Stimulated activated naive CD4-positive, alpha-beta T cell (primary cell): ENCODE results near the gene ERH.
"Not testable (repeated sequence)": the region's sequence is repeated elsewhere in the genome, so short reads cannot be mapped to it uniquely, and the experiment has no call there.

Experiments used
- DNase-seq, 6 experiments: peaks; one replicate each; lab custom pipeline; 2025; lab: John Stamatoyannopoulos, UW

Gene ERH

DNA sequence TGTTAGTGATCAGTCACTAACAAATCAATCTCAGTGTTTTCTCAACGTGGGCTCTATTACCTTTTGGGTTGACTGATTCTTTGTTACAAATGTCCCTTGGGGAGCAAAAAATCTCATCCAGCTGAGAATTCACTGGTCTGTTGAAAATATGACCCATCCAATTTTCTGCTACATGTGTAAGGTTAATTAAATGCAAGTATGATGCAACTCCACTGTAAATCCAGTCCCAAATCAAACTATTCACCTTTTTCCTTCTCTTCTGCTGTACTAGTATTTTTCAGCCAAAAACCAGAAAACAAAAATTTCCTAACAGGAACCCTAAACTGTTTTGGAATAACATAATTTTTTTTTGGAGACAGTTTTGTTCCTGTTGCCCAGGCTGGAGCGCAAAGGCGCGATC lies 2.2 kb downstream of the ERH start:
- DNase-seq: no peak

DNA sequence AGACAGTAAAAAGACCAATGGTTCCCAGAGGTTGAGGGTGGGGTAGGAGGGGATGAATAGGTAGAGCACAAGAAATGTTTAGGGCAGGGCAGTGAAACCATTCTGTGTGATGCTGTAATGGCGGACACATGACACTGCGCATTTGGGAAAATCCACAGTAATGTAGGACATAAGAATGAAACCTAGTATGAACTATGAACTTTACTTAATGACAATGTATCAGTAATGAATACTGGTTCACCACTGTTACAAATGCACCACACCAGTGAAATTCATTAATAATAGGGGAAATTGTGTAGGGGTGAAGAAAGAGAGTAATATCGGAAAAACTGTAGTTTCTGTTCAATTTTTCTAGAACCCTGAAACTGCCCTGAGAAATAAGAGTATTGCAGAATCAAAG lies 5.6 kb downstream of the ERH start:
- DNase-seq: no peak

DNA sequence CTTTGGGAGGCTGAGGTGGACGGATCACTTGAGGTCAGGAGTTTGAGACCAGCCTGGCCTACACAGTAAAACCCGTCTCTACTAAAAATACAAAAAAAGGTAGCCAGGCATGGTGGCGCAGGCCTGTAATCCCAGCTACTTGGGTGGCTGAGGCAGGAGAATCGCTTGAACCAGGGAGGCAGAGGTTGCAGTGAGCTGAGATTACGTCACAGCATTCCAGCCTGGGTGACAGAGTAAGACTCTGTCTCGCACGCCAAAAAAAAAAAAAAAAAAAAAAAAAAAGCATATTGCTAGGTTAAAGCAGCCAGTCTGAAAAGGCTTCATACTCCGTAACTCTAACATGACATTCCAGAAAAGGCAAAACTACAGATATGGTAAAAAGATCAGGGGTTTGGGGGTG lies 6.7 kb downstream of the ERH start:
- not testable (repeated sequence) for DNase-seq

DNA sequence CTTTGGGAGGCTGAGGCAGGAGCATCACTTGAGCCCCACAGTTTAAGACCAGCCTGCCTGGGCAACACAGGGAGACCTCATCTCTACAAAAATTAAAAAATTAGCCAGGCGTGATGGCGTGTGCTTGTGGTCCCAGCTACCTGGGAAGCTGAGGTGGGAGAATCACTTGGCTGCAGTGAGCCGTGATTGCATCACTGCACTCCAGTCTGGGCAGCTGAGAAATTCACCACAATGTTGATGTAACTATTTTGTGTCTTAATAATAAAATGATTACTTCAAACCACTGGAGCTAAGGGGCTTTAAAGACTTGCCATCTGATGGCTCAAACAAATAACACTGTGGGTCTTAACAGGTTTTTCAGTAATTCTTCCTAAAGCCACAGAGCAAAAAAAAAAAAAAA lies 10.8 kb downstream of the ERH start:
- no peak for DNase-seq

DNA sequence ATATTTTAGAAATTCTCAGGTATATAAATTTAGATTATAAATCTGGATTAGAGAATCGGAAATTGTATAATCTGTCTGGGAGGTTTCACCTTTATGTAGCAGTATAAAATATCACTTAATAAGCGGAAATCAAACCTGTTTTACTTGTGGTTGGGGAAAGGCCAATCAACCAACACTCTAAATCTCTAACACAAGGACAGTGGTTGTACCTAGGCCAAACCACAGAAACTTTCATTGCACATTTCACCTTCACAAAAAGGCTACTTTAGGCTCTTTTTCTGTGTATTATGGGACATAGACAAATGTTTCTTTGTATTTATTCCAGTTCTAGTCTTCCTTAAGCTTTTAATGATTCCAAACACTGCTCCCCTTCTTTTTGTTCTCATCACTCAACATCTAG lies 19.8 kb downstream of the ERH start:
- DNase-seq: no peak

DNA sequence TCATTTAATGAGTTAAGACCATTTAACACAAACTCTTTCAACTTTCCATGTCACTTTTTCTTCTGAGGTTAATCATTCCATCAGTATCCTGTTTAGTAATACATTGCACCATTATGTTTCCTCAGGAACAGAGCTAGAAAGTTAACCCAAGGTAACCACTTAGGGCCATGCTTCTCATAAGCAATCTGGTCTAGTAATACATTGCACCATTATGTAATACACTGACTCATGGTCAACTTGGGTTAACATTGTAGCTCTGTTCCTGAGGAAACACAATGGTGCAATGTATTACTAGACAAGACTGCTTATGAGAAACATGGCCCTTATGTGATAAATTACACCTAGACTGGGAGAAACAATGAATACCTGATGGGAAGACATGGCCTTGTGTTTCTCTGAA lies 21.7 kb downstream of the ERH start:
- no peak for DNase-seq

DNA sequence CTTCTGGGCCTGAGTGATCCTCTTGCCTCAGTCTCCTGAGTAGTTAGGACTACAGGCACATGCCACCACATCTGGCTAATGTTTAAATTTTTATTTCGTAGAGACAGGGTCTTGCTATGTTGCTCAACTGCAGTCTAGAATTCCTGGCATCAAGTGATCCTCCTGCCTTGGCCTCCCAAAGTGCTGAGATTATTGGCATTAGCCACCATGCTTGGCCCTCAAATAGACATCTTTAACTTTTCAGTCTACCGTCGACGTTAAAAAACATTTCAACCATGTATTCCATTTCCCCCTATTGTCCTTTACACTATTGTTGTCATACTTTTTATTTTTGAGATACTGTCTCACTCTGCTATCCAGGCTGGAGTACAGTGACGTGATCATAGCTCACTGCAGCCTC lies 22.4 kb downstream of the ERH start:
- no peak for DNase-seq

DNA sequence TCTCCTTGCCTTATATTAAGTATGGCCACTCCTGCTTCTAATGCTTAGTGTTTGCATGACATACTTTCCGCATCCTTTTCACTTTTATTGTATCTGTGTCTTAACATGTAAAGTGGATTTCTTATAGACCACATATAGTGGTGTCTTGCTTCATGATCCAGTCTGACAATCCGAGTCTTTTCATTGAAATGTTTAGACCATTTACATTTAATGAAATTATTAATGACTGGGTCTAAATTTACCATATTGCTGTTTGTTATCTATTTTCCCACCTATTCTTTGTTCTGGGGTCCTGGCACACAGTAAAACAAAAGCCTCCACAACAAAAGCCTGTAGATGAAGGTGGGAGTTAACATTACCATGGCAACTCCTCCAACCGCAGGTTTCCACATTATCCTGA lies 22.9 kb downstream of the ERH start:
- no peak for DNase-seq

DNA sequence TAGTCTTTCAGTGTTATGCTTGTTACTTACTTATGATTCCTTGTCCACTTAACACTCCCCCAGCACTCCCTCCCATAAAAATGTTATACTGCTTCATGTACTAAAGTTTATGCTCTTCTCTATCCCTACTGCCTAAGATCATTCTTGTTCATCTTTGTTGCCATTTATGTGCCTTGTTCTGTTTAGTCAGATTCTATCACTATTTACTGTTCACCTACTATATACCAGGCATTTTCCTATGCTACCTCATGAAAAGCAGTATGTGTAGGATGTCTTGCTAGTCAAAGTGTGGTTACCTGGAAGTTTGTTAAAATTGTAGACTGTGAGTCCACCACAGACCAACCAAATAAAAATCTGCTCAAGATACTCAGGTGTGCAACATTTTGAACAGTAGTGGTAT lies 23.9 kb downstream of the ERH start:
- no peak for DNase-seq

DNA sequence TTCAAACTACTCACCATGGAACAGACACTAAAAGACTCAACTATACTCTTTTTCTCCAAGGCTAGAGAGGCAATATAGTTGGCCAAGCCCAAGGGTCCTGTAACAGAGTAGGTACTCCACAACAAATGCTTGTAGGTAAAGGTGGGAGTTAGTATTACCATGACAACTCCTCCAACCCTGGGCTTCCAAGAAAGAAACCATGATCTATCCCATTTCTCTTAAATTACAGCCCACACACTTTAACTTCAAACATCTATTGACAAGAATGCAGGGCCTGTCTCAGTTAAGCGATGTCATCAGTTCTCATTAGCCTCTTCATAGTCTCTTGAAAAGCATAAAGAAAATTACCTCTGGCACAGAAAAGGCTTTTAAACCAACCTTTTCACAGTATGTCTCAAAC lies 25.0 kb downstream of the ERH start:
- no peak for DNase-seq

DNA sequence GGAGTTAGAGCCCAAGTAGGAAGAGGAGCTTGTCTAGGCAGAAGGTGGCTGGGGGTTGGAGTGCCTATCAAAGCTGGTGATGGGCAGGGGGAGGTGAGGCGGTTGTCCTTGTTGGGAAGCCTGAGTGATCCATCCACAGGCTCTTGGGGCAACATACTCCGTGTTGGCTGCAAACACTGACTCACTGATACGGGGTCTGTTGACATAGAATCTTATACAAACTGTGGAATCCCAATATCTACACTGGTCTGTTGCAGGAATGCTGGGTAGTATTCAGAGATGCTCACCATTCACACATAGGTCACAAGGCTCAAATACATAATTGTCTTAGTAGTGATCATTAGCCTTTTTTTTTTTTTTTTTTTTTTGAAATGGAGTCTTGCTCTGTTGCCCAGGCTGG lies 26.0 kb downstream of the ERH start:
- DNase-seq: no peak

DNA sequence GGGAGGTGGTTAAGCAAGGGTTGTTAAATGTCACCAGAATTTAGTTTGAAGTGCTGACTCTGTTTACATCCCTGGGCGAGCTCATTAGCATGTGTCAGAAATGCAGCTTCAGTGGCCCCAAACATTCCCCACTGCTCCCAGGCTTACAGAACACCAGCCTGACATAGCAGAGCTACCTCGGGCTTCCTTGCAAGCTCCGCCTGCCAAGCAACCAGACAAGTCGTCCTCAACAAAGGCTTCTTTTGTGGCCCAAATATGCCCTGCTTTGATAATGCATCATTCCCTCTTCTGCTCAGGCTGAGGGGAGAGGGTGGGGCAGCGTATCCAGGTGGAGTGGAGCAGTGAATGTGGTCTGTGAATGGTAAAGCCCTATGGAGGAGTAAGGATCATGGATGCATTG lies 28.0 kb downstream of the ERH start:
- no peak for DNase-seq

DNA sequence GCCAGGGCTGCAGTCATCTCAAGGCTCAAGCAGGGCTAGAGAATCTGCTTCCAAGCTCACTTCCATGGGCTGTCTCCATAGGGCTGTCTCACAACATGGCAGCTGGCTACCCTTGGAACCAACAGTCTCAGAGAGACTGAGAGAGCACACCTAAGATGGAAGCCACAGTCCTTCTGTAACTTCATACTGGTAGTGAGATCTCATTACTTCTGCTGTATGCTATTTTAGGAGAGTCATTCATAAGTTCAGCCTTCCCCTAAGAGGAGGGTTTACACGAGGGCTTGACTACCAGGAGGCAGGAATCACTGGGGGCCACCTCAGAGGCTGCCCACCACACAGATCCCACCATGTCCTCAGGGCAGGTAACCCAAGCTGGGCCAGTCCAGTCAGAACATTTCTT lies 29.7 kb downstream of the ERH start:
- no peak for DNase-seq

DNA sequence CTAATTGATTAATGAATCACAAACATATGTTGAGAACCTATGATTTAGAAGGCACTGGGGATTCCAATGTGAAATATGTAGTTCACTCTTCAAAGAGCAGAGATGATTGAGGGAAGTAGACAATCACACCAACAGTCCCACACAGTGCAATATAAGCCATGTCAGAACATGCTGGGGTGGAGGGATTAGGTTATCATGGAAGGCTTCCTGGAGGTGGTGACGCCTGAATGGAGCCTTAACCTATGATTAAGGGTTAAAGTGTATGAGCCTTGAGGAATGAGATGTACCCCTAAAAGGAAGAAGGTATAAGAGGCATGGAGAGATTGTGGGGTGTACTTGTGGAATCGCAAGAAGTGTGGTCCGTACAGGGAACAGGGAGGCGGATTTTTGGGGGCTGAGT lies 31.3 kb downstream of the ERH start:
- no peak for DNase-seq

DNA sequence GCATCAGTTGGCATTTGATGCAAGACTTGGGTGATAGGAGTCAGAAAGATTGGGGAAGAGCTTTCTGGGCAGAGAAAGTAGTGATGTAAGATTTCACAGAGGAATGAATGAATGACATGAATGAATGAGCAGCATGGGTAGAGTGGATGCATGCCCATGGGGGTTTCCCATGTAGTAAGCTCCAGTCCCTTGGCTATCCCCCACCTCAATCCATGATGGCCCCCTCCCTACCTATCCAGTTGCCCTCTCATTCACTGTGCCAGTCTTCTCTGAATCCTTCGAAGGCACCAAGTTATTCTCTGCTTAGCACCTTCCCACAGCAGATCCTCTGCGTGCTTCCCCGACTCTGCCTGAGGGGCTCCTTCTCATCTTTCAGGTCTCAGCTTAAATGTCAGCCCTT lies 32.0 kb downstream of the ERH start:
- DNase-seq: no peak

DNA sequence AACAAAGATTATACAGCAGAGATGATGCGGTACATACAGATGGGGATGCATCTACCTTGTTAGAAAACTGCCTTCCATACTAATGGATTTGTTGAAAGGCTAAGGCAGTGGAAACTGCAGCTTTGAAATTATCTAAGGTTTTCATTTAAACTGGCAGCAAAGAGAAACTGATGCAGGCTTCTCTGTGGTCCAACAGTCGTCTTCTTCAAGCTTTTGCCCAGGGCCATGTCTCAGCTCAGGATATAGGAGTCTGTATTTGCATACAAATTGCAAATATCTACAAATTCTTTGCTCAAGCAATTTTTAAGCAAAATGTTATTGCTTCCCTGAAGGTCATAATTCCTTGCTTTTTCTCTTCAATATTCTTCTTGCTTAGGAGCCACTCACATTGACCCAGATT lies 33.7 kb downstream of the ERH start:
- no peak for DNase-seq

DNA sequence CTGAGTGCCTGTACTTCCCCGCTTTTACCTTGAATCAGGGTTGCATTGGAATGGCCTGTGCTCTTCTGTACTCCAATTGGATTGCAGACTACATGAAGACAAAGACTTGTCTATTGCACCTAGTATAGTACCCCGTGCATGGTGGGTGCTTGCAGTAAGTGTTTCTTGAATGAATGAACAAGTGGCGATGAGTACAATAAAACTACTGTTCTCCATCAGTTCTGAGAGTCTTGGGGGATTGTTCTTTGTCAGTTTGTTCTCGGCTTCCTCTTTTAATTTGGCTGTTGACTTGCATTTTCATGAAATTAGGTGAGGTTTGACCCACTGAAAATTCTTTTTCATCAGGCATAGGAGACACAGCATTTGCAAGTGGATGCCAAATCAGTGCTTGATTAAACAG lies 34.1 kb downstream of the ERH start:
- no peak for DNase-seq

DNA sequence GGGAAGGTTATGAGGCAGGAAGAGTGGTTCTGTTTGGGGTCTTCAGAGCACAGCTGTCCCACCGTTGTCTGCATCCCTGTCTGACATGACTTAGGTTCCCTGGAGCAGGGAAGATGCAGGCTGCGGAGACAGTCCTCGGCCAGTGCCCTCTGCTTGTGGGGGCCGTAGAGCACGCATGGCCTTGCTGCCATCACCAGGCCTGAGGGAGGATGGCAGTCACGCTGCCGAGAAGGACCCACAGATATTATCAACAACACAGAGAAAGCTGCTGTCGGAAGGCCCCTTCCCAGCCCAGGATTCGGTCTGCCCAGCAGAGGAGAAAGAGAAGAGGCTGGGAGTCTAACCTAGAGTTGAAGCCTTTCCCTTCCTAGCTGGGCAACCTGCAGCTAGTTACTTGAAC lies 35.0 kb downstream of the ERH start:
- DNase-seq: no peak

DNA sequence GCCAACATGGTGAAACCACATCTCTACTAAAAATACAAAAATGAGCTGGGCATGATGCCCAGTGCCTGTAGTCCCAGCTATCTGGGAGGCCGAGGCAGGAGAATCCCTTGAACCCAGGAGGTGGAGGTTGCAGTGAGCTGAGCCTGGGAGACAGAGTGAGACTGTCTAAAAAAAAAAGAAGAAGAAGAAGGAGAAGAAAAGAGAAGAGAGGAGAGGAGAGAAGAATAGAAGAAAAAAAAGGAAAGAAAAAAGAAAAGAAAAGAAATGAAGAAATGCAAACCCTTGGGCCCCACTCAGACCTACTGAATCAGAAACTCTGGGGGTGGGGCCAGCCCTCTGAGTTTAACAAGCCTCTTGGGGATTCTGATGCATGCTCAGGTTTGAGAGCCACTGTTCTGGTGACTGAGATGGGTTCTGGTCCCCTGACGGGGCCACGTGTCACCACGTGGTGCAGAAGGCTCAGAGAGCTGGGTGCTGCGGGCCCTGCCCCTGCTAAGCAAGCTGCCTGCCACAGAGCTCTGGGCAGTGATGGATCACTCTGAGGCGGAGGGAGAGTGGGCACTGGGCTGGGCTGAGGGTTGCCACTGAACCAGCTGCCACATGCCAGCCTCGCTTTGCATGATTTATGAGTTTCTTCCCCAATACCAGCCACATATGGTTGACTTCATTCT lies 37.5 kb downstream of the ERH start:
- DNase-seq: no peak

DNA sequence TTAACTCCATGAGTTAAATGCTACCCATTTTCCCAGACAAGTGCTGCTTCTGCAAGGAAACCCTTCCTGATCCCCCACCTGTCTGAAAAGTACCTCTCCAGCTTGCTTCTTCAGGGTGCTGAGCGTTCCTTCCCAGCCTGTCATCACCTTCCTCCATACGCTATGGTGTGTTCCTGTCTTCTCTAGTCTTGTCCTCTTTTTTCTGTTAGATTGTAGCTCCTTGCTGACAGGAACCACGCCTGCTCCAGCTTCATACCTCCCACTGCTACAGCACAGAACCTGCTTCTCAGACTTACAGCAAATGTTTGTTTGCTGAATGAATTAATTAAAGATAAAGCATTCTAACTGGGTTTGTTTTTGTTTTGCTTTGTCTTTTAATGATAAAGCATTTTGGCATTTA lies 39.1 kb downstream of the ERH start:
- no peak for DNase-seq

DNA sequence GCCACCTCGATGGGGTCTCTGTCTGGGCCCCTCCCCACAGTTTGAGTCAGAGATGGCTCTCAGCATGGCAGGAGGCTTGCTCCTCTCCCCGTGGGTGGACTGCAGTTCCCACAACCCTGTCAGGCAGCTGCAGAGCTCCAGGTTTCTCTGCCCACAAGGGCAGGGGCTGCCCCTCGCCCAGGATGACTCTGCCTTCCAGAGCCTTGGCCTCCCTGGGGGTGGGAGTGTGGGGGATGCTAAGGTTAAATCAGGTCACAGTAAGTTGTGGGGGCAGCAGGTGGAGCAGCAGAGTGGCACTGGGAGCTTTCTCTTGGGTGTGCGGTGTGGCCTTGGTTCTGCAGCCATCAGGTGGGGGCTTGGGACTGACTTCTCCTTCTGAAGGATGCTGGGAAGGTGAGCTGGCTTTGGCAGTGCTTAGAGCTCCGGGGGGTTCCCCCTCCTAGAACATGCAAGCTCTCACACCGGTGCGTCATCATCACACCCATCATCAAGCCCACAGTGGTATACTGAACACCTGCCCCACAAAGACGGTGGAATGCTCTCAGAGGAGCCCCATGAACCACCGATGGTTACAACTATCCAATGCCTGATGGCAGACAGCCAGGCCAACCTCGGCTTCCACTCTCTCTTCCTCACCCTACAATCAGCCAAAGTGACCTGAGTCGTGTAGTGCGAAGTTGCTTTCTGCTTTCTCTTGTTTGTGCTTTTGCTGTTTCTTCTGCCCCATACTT lies 39.7 kb downstream of the ERH start:
- no peak for DNase-seq

DNA sequence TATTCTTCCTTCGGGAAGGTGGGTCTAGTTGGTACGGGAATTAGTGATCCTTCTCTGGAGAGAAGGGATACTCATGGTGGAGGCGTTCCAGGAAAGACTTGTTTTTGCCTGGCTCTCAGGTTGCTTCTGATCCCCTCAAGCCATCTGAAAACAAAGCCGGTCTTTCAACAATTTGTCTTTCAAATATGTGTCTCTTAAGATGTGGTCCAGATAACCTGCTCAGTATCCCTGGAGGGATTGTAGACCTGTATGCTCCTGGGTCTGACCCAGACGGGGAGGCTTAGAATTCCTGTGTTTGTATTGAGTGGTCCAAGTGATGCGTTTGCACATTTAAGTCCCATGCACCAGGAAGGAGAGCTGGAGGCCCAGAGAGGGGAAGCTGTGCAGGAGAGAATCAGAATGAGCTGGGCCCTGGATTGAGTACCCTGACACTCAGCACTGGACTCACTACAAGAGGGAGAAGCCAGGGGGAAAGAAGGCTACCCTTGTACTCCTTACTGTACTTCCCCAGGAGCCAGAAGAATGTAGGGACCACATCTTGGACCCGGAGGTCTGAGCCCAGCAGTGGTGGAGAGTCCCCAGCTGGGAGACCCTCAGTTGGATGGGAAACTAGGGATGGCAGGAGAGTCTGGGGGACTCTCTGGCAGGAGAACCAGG lies 40.4 kb downstream of the ERH start:
- DNase-seq: no peak

DNA sequence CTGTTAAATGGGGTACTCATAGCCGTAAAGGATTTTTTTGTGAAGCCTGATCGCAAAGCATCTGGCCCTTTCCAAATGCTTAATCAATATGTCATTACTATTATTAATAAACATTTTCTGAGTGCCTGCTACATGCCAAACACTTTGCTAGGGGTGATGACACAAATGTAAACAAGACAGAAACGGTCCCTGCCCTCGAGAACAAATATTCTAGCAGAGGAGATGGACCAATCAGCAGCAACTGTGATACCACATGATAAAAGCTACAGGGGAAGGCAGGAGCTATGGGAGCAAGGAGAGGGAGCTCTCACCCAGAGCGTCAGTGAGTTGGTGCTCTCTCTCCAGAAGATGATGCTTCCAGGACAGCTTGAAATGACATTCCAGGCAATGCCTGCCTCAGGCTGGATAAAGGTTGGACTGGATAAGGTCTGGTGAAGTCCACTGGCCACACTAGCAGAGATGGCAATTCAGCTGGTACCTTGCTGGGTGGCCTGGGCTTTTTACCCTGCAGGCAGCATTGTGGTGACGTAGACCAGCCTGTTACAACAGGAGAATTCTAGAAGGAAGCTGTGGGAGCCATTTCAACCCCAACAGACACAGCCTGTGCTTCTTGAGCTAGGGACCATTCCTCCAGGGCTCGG lies 41.1 kb downstream of the ERH start:
- DNase-seq: no peak
